H1 (cell line): Measurements from ENCODE around the gene PAPSS2. TPM values are rescaled to one million over a fixed set of nuclear protein-coding genes. Genes with fewer than 3 reads are reported as not detected.

Source experiments
- CTCF ChIA-PET: fragments of 300-600 bp; sonication (Branson Sonifier 250); formaldehyde crosslinking; loops from one replicate; lab custom pipeline; 2021; ENCODE audit not compliant: partially characterized antibody; lab: Charles Lee
- POLR2A ChIA-PET: fragments of 300-600 bp; sonication (Branson Sonifier 250); formaldehyde crosslinking; loops from one replicate; lab custom pipeline; 2021; ENCODE audit warnings: inconsistent platforms; ENCODE audit not compliant: partially characterized antibody; lab: Charles Lee
- DNase-seq, 2 experiments: peaks; one replicate each; pipeline versions ENCODE4 v3.0.0 to v3.0.0-alpha.2; 2010 to 2022; ENCODE audit warnings: low spot score in 2 of 2, low read depth in 1 of 2, mixed read lengths in 1 of 2
- FAIRE-seq: peaks from 2 replicates; lab custom pipeline; 2011; peaks lifted over from hg19 to GRCh38; lab: Jason Lieb, UNC
- H2AFZ ChIP-seq: 2 replicates; pipeline ENCODE4 v1.8.1; 2012; ENCODE audit warnings: low read length, inconsistent platforms
- H2AK5ac ChIP-seq: 2 replicates; pipeline ENCODE4 v1.6.1; 2013; ENCODE audit warnings: low read depth, low read length
- H2BK120ac ChIP-seq: replicated peaks from 2 replicates; pipeline ENCODE3; 2013; ENCODE audit warnings: low read depth, low read length, inconsistent platforms
- H2BK12ac ChIP-seq: 2 replicates; pipeline ENCODE4 v1.6.1; 2013; ENCODE audit warnings: low read depth, low read length
- H2BK15ac ChIP-seq: 2 replicates; pipeline ENCODE4 v1.6.1; 2013; ENCODE audit warnings: low read length
- H2BK20ac ChIP-seq: 2 replicates; pipeline ENCODE4 v1.6.1; 2013; ENCODE audit warnings: low read length
- H2BK5ac ChIP-seq: 2 replicates; pipeline ENCODE4 v1.6.1; 2013; ENCODE audit warnings: low read depth, low read length
- H3K14ac ChIP-seq: 2 replicates; pipeline ENCODE4 v1.6.1; 2013; ENCODE audit warnings: inconsistent platforms; ENCODE audit not compliant: insufficient read length
- H3K18ac ChIP-seq: 2 replicates; pipeline ENCODE4 v1.6.1; 2013; ENCODE audit warnings: low read length; ENCODE audit errors: extremely low read depth
- H3K23ac ChIP-seq: 2 replicates; pipeline ENCODE4 v1.6.1; 2013; ENCODE audit warnings: inconsistent platforms; ENCODE audit not compliant: insufficient read length
- H3K23me2 ChIP-seq: 2 replicates; pipeline ENCODE4 v1.6.1; 2013; ENCODE audit warnings: low read depth, low read length
- H3K27ac ChIP-seq: 2 replicates; pipeline ENCODE4 v1.6.1; 2011; ENCODE audit warnings: low read depth, low read length, inconsistent platforms
- H3K27me3 ChIP-seq, 4 experiments: replicated peaks in 1 of 4; 1 replicate in 1 of 4; 2 replicates in 3 of 4; pipeline versions ENCODE4 v1.6.1 to v1.8.1; 2011 to 2013; ENCODE audit warnings: low read length in 3 of 4, mild to moderate bottlenecking in 3 of 4, inconsistent platforms in 2 of 4, mixed read lengths in 2 of 4, moderate library complexity in 1 of 4; ENCODE audit not compliant: control insufficient read depth in 3 of 4, insufficient read depth in 3 of 4; ENCODE audit errors: extremely low read depth in 1 of 4
- H3K36me3 ChIP-seq, 4 experiments: 2 replicates each; pipeline versions ENCODE4 v1.6.1 to v1.8.1; 2011 to 2013; ENCODE audit warnings: mild to moderate bottlenecking in 4 of 4, low read length in 3 of 4, moderate library complexity in 2 of 4, control low read depth in 1 of 4, inconsistent platforms in 1 of 4; ENCODE audit not compliant: insufficient read depth in 4 of 4, control insufficient read depth in 2 of 4
- H3K4ac ChIP-seq: replicated peaks from 2 replicates; pipeline ENCODE3; 2013; ENCODE audit warnings: low read length, low read depth, mixed read lengths, inconsistent platforms; ENCODE audit not compliant: insufficient read length
- H3K4me1 ChIP-seq, 4 experiments: replicated peaks in 1 of 4; 1 replicate in 1 of 4; 2 replicates in 3 of 4; pipeline versions ENCODE4 v1.6.1 to v1.8.1; 2011 to 2013; ENCODE audit warnings: low read length in 3 of 4, inconsistent platforms in 2 of 4, mixed read lengths in 1 of 4; ENCODE audit not compliant: insufficient read depth in 4 of 4, control insufficient read depth in 3 of 4
- H3K4me2 ChIP-seq, 2 experiments: 2 replicates each; pipeline versions ENCODE4 v1.6.1 to v1.8.1; 2011 to 2013; ENCODE audit warnings: low read depth in 2 of 2, low read length in 2 of 2, control low read depth in 1 of 2, inconsistent platforms in 1 of 2, mild to moderate bottlenecking in 1 of 2; ENCODE audit not compliant: insufficient read depth in 1 of 2
- H3K4me3 ChIP-seq, 4 experiments: fragments of 200-600, 300-600 bp in 1 of 4; sonication (generic), shearing (Covaris generic), sonication (Bioruptor Twin) in 1 of 4; 2 replicates each; pipeline versions ENCODE4 v1.5.1 to v1.8.1; 2011 to 2016; ENCODE audit warnings: low read length in 4 of 4, low read depth in 3 of 4, control low read depth in 2 of 4, inconsistent platforms in 2 of 4, mild to moderate bottlenecking in 2 of 4, mixed read lengths in 1 of 4, moderate library complexity in 1 of 4; ENCODE audit not compliant: insufficient read depth in 2 of 4; ENCODE audit errors: extremely low read depth in 1 of 4
- H3K56ac ChIP-seq: replicated peaks from 2 replicates; pipeline ENCODE3; 2013; ENCODE audit warnings: low read depth, mild to moderate bottlenecking, mixed read lengths, low read length, inconsistent platforms; ENCODE audit not compliant: insufficient read length
- H3K79me1 ChIP-seq: 2 replicates; pipeline ENCODE4 v1.6.1; 2013; ENCODE audit warnings: low read depth, low read length, control low read depth
- H3K79me2 ChIP-seq, 2 experiments: 2 replicates each; pipeline versions ENCODE4 v1.6.1 to v1.8.1; 2012 to 2013; ENCODE audit warnings: low read length in 2 of 2, mild to moderate bottlenecking in 2 of 2, inconsistent platforms in 1 of 2; ENCODE audit not compliant: insufficient read depth in 2 of 2, control insufficient read depth in 1 of 2
- H3K9ac ChIP-seq, 4 experiments: replicated peaks in 1 of 4; 1 replicate in 1 of 4; 2 replicates in 3 of 4; pipeline versions ENCODE4 v1.6.1 to v1.8.1; 2011 to 2013; ENCODE audit warnings: low read depth in 3 of 4, low read length in 3 of 4, control low read depth in 2 of 4, mild to moderate bottlenecking in 2 of 4, moderate library complexity in 2 of 4, inconsistent platforms in 1 of 4; ENCODE audit errors: extremely low read depth in 1 of 4
- H3K9me3 ChIP-seq, 2 experiments: 2 replicates each; pipeline versions ENCODE4 v1.6.1 to v1.8.1; 2012 to 2013; ENCODE audit warnings: mild to moderate bottlenecking in 2 of 2, moderate library complexity in 2 of 2, control low read depth in 1 of 2, inconsistent platforms in 1 of 2, low read depth in 1 of 2, low read length in 1 of 2, mixed read lengths in 1 of 2; ENCODE audit not compliant: insufficient read depth in 2 of 2
- H4K20me1 ChIP-seq, 2 experiments: replicated peaks in 1 of 2; 2 replicates each; pipeline versions ENCODE3 to v1.8.1; 2011 to 2013; ENCODE audit warnings: inconsistent platforms in 2 of 2, low read length in 2 of 2, mild to moderate bottlenecking in 1 of 2; ENCODE audit not compliant: insufficient read depth in 2 of 2, control insufficient read depth in 1 of 2
- H4K5ac ChIP-seq: 2 replicates; pipeline ENCODE4 v1.6.1; 2013; ENCODE audit warnings: low read length, low read depth, mixed read lengths, inconsistent platforms; ENCODE audit not compliant: insufficient read length
- H4K8ac ChIP-seq: 2 replicates; pipeline ENCODE4 v1.8.0; 2013; ENCODE audit warnings: mild to moderate bottlenecking, moderate library complexity, low read length, inconsistent platforms; ENCODE audit not compliant: insufficient read depth; ENCODE audit errors: extremely low read depth
- H4K91ac ChIP-seq: replicated peaks from 2 replicates; pipeline ENCODE3; 2013; ENCODE audit warnings: low read length, mixed read lengths, inconsistent platforms; ENCODE audit not compliant: insufficient read length
- WGBS, 2 experiments: shearing (Covaris generic) in 1 of 2; methylation state at CpG; one replicate each; pipeline versions ENCODE4 v1.1.6 to v1.1.7; 2013 to 2015; ENCODE audit warnings: low lambda C conversion rate in 2 of 2, mixed read lengths in 2 of 2, inconsistent platforms in 1 of 2, low coverage in 1 of 2, missing lambda C conversion rate in 1 of 2; ENCODE audit not compliant: insufficient replicate concordance in 2 of 2, insufficient coverage in 1 of 2, insufficient read length in 1 of 2; ENCODE audit errors: extremely low coverage in 1 of 2, missing lambda C conversion rate in 1 of 2; 5-methylcytosine and 5-hydroxymethylcytosine counted together
- polyA plus RNA-seq, 7 experiments: library from polyadenylated mRNA; depleted of rRNA in 3 of 7; stranded (reverse) in 5 of 7; unstranded in 2 of 7; fragments of >200 nt in 5 of 7; fragments of 200-250 nt in 2 of 7; gene quantifications; 1 replicate in 5 of 7; 2 replicates in 1 of 7; 4 replicates in 1 of 7; pipeline versions ENCODE4 v1.2.1 to v1.2.3, GENCODE V29; 2011 to 2013; ENCODE audit warnings: missing spikeins in 2 of 7, mixed read lengths in 2 of 7
- total RNA-seq: library from RNA; stranded (reverse); fragmentation: NEBNext Ultra II Directional; extraction: Animal tissue kit (Norgen Biotek cat#: 25700); gene quantifications from 2 replicates; pipeline ENCODE4 v1.2.1, GENCODE V29; 2021
- TF ChIP-seq, protein P1 (sequence below): IDR thresholded peaks from 2 replicates; pipeline ENCODE4 v1.6.1; 2012; ENCODE audit warnings: inconsistent platforms

Gene PAPSS2
- total and polyA plus RNA-seq, 2 of the 8 experiments (the other 6 are each of a cell fraction or from before 2014, with no cell fraction given) = 7.6 to 20.2 TPM

DNA sequence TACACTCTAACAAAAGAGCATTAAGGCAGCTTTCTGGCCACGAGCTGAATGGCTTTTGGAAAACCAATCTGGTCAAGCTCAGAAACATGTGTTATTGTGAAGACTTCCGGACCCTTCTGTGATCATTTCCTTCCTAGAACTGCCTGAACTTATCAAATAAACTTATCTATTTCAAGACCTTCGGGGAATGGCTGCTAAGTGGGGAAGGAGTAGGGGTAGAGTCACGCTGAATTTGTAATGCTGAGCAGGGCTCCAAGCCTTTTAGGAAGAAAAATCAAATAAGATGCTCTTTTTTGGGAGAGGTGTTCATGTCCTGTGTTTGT is 56.6 kb downstream of the PAPSS2 start:
- Histone ChIP-seq H4K8ac (no peak overlapping the region), H2BK12ac (no peak overlapping the region), H2BK5ac (no peak overlapping the region), H2BK20ac (no peak overlapping the region), H2BK120ac (no peak overlapping the region), H3K27me3 (no peaks in the 10 kb centered on the region), H3K27ac (no peak overlapping the region), H4K5ac (no peak overlapping the region), H3K23ac (no peak overlapping the region), H3K4me2 (no peak overlapping the region), H2AFZ (no peak overlapping the region), H3K18ac (no peak overlapping the region), H3K4ac (no peak overlapping the region), H3K4me3 (no peak overlapping the region), H3K36me3 (peaks cover 0 to 16% (median 4%) of the 10 kb centered on the region in 4 experiments; a peak in 4 of 8 replicates), H3K14ac (no peak overlapping the region), H3K23me2 (no peaks in the 10 kb centered on the region), H4K20me1 (no peaks in the 10 kb centered on the region), H2BK15ac (no peak overlapping the region), H2AK5ac (no peak overlapping the region), H3K4me1 (no peaks in the 10 kb centered on the region), H3K9me3 (no peaks in the 10 kb centered on the region), H3K79me2 (no peaks in the 10 kb centered on the region), H3K56ac (no peak overlapping the region), H3K9ac (no peak overlapping the region), H4K91ac (no peak overlapping the region), H3K79me1 (no peaks in the 10 kb centered on the region)
- DNase-seq (no peak), FAIRE-seq (no peak)
- ChIA-PET POLR2A (interaction anchor here (0.7 to 1.4 kb wide), 2 partner anchors 102 to 169 kb away, joined by 3 read pairs; partner anchors contain the start of gene ATAD1), CTCF (interaction anchor here (0.7 to 2.3 kb wide), 6 partner anchors 10 to 535 kb away, joined by 3 to 10 read pairs (median 3); no protein-coding TSS in a partner anchor)
- WGBS, 2 experiments = 97% methylated on average over 4 of the region's 4 CpGs; no CpG with 5 or more reads in 1 of the 2 experiments
- TF ChIP-seq, protein P1, sequence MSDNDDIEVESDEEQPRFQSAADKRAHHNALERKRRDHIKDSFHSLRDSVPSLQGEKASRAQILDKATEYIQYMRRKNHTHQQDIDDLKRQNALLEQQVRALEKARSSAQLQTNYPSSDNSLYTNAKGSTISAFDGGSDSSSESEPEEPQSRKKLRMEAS = no peak
